ENCODE data around the gene MGME1. TPM values are rescaled to one million over a fixed set of nuclear protein-coding genes. Genes with fewer than 3 reads are reported as not detected.

Gene MGME1
- total RNA-seq, 4 donors from 2014 or later, result 16.1 to 38.0 (median 19.0) TPM

- Histone ChIP-seq H3K36me3 (no peaks in the 10 kb centered on the region), H3K4me1 (peaks cover 0 to 38% (median 6%) of the 10 kb centered on the region in 4 donors)
- TF ChIP-seq POLR2A (IDR thresholded peaks at IDR 0.05) (no peak), CTCF (IDR thresholded peaks at IDR 0.05) (no peak)
These were observed 40.6 kb upstream of the MGME1 start for GRCh38 chr20:17928211-17928611.

GRCh38 chr20:17928633-17929311 lies 40.0 kb upstream of the MGME1 start:
- peaks cover 0 to 38% (median 6%) of the 10 kb centered on the region in 4 donors for H3K4me1 ChIP-seq
- no peak for TF ChIP-seq CTCF (IDR thresholded peaks at IDR 0.05)
- no peak for TF ChIP-seq POLR2A (IDR thresholded peaks at IDR 0.05)
- H3K27ac ChIP-seq, result peak overlapping the region in 3 of 4 donors; percentile 46 to 63 (median 63)
- no peaks in the 10 kb centered on the region for H3K27me3 ChIP-seq
- H3K36me3 ChIP-seq, result no peaks in the 10 kb centered on the region
- no peak overlapping the region for H3K4me3 ChIP-seq
- DNase-seq, result peak in 2 of 3 donors; percentile 53 to 70
- H3K9me3 ChIP-seq, result no peaks in the 10 kb centered on the region

More at GRCh38 chr20:17928211-17928611, 40.6 kb upstream of the MGME1 start:
- Histone ChIP-seq H3K9me3 (no peaks in the 10 kb centered on the region), H3K27ac (peak overlapping the region in 2 of 4 donors; percentile 63), H3K4me3 (no peak overlapping the region), H3K27me3 (no peaks in the 10 kb centered on the region)
- DNase-seq, result no peak

- no peak for DNase-seq
- H3K27me3 ChIP-seq, result no peaks in the 10 kb centered on the region
These were observed 37.3 kb upstream of the MGME1 start for GRCh38 chr20:17931513-17931912.

GRCh38 chr20:17932396-17932795 lies 36.4 kb upstream of the MGME1 start:
- no peaks in the 10 kb centered on the region for H3K9me3 ChIP-seq
- H3K4me1 ChIP-seq, result peaks cover 0 to 32% (median 0%) of the 10 kb centered on the region in 4 donors
- no peak overlapping the region for H3K27ac ChIP-seq
- no peak overlapping the region for H3K4me3 ChIP-seq
- TF ChIP-seq CTCF (IDR thresholded peaks at IDR 0.05) (no peak), POLR2A (IDR thresholded peaks at IDR 0.05) (no peak)
- no peaks in the 10 kb centered on the region for H3K36me3 ChIP-seq
- H3K27me3 ChIP-seq, result no peaks in the 10 kb centered on the region
- DNase-seq, result no peak

More at GRCh38 chr20:17931513-17931912, 37.3 kb upstream of the MGME1 start:
- peaks cover 0 to 29% (median 0%) of the 10 kb centered on the region in 4 donors for H3K4me1 ChIP-seq
- no peak overlapping the region for H3K4me3 ChIP-seq
- no peak for TF ChIP-seq POLR2A (IDR thresholded peaks at IDR 0.05)
- H3K36me3 ChIP-seq, result no peaks in the 10 kb centered on the region
- no peak overlapping the region for H3K27ac ChIP-seq
- H3K9me3 ChIP-seq, result no peaks in the 10 kb centered on the region

- H3K9me3 ChIP-seq, result no peaks in the 10 kb centered on the region
- H3K4me1 ChIP-seq, result peaks cover 0 to 29% (median 0%) of the 10 kb centered on the region in 4 donors
- no peak overlapping the region for H3K4me3 ChIP-seq
- H3K27me3 ChIP-seq, result no peaks in the 10 kb centered on the region
- no peak for DNase-seq
- H3K36me3 ChIP-seq, result no peaks in the 10 kb centered on the region
- no peak overlapping the region for H3K27ac ChIP-seq
- TF ChIP-seq CTCF (IDR thresholded peaks at IDR 0.05) (no peak), POLR2A (IDR thresholded peaks at IDR 0.05) (no peak)
These were observed 35.7 kb upstream of the MGME1 start for GRCh38 chr20:17933121-17933520.

GRCh38 chr20:17933711-17934110 lies 35.1 kb upstream of the MGME1 start:
- Histone ChIP-seq H3K4me3 (no peak overlapping the region), H3K27ac (no peak overlapping the region), H3K27me3 (no peaks in the 10 kb centered on the region), H3K4me1 (peaks cover 0 to 29% (median 2%) of the 10 kb centered on the region in 4 donors), H3K9me3 (no peaks in the 10 kb centered on the region), H3K36me3 (no peaks in the 10 kb centered on the region)
- TF ChIP-seq CTCF (IDR thresholded peaks at IDR 0.05) (no peak), POLR2A (IDR thresholded peaks at IDR 0.05) (no peak)
- DNase-seq, result no peak

Measured in Peyer's patch (tissue), 4 donors.